Testis (tissue), 2 donors: ENCODE data around the gene EHF.

Experiments used
- POLR2A ChIP-seq: fragments of 450-650 bp; IDR thresholded peaks from one replicate; pipeline ENCODE4 v1.6.1; 2017; ENCODE audit warnings: antibody characterized with exemption, mild to moderate bottlenecking, moderate library complexity
- TF ChIP-seq, protein P1 (sequence below), 3 experiments: fragments of 450-650 bp in 2 of 3; fragments of 200-600 bp in 1 of 3; sonication (generic) in 1 of 3; IDR thresholded peaks; one replicate each; pipeline ENCODE4 v1.5.1; 2016 to 2019; ENCODE audit warnings: antibody characterized with exemption in 3 of 3, mild to moderate bottlenecking in 2 of 3, moderate library complexity in 1 of 3

DNA sequence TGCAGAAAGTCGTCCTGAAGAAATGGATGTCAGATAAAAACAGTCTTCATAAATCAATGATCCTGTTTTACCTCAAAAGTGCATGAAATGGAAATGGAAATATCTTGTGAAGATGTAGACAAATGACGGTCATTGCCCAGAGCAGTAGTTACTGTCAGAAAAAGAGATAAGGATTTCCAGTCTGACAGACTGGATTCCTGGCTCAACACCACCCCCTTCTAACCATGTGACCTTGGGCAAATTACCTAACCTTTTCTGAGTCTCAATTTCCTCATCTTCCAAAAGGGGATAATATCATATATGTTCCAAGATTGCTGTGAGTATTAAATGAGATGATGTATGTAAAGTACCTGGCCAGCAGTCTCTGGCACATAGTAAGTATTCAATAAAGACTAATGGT, 32.9 kb upstream of the EHF start:
- TF ChIP-seq, protein P1, sequence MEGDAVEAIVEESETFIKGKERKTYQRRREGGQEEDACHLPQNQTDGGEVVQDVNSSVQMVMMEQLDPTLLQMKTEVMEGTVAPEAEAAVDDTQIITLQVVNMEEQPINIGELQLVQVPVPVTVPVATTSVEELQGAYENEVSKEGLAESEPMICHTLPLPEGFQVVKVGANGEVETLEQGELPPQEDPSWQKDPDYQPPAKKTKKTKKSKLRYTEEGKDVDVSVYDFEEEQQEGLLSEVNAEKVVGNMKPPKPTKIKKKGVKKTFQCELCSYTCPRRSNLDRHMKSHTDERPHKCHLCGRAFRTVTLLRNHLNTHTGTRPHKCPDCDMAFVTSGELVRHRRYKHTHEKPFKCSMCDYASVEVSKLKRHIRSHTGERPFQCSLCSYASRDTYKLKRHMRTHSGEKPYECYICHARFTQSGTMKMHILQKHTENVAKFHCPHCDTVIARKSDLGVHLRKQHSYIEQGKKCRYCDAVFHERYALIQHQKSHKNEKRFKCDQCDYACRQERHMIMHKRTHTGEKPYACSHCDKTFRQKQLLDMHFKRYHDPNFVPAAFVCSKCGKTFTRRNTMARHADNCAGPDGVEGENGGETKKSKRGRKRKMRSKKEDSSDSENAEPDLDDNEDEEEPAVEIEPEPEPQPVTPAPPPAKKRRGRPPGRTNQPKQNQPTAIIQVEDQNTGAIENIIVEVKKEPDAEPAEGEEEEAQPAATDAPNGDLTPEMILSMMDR (IDR thresholded peaks at IDR 0.05) = no peak
- TF ChIP-seq POLR2A = no peak
